GM20431 (cell line): ENCODE data around the gene MCTP1.
"Not testable (repeated sequence)": the region's sequence is repeated elsewhere in the genome, so short reads cannot be mapped to it uniquely, and the experiment has no call there.

ENCODE experiments used
- in situ Hi-C: fragments of 300-500 bp; cut with MseI, MboI; formaldehyde crosslinking; loops from one replicate; pipeline ENCODE4 v1.15.0; 2020; ENCODE audit warnings: low sequenced_read_pairs; ENCODE audit not compliant: unreplicated experiment

The MCTP1 gene

DNA sequence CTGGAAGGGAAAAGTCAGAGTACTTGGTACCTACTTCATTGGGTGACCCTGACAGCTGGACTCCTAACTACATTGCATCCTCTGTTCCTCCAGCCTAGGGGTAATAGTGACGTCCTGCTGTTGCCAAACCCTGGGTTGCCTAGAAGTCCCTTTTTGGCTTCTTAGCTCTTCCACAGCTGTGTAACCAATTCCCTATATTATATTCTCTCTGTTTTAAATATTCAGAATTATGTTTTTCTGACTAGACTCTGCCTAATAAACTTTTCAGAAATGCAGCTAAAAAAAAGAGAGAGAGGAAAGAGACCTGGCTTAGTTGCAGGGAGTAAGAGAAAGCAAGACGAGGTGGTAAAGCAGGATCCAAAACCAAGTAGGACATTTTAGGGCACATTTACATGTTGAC, 28.4 kb downstream of the MCTP1 start:
- in situ Hi-C loops = loop anchor here (10.0 kb wide), 1 partner anchor 292 kb away; no protein-coding TSS in a partner anchor

DNA sequence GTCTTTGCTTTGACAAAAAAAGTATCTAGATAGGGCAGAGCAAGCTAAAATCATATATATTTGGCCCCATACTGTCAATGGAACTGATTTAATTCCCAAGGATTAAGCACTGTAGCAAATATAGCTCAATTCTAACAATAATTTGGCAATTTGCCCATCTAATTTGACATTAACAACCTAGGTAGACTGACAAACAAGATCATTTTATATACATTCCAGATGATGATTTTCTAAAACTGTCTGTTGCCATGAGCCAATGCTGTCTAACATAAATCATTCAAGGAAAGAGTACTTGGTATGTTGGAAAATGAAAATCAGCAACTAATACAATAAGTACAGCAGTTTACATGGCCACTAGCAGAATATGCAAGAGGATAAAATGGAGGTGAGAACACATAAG, 32.1 kb downstream of the MCTP1 start:
- in situ Hi-C loops = loop anchor here (10.0 kb wide), 1 partner anchor 288 kb away; no protein-coding TSS in a partner anchor

DNA sequence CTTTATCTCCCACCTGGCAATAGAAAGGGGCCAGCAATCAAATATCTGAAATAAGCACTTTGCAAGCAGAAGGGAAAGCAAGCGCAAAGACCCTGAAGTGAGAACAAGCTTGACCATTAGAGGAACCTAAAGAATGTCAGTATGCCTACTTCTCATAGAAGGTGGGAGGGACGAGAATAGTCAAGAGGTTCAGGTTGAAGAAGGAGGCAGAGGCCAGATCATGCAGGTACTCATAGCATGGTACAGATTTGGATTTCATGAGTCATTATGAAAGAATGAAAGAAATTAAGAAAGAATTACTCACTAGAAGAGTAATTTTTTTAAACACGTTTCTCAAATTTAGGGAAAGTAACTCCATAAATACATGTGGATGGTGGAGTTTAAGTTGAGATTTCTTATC, 33.7 kb downstream of the MCTP1 start:
- in situ Hi-C loops = loop anchor here (10.0 kb wide), 1 partner anchor 286 kb away; no protein-coding TSS in a partner anchor

DNA sequence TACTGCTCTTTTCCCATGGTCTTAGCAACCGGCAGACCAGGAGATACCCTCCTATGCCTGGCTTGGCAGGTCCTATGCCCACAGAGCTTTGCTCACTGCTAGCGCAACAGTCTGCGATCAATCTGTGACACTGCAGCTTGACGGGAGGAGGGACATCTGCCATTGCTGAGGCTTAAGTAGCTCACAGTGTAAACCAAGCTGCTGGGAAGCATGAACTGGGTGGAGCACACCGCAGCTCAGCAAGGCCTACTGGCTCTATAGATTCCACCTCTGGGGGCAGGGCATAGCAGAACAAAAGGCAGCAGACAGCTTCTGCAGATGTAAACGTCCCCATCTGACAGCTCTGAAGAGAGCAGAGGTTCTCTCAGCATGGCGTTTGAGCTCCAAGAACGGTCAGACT, 40.4 kb downstream of the MCTP1 start:
- in situ Hi-C loops = no loop called here

DNA sequence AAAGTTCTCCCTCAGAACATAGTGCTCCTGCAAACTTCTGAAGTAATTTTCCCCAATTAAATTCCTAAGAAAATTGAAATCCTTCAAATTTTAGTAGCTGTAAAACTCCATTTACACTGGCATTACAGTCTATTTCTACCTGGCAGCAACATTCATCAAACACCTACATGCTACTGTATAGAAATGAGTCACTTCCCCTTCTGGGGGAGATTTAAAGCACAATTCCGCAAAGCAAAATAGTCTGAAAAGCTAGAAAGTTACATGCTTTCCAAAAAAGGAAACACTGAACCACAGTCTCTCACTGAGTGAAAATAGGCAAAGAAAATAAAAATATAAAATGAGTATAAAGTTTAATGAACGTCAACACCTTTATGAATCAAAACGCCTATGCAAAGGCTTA, 43.3 kb downstream of the MCTP1 start:
- in situ Hi-C loops = no loop called here

DNA sequence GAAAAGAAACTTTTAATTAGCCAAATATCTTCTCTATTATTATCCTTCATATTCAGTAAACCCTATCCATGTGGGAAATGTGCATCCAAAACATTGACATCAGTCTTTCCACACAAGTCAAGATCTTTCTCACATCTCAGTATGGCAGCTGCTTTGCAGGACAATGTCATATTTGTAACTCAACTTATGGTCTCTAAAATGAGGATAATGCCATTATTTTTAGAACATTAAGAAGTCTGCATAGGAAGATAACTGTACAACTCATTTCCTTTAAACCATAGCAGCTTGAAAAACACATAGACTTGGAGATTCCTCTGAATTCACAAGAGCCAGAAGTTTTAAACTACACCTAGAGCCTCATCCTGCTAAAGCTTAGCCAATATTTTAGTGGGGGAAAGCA, 43.7 kb downstream of the MCTP1 start:
- in situ Hi-C loops = no loop called here

DNA sequence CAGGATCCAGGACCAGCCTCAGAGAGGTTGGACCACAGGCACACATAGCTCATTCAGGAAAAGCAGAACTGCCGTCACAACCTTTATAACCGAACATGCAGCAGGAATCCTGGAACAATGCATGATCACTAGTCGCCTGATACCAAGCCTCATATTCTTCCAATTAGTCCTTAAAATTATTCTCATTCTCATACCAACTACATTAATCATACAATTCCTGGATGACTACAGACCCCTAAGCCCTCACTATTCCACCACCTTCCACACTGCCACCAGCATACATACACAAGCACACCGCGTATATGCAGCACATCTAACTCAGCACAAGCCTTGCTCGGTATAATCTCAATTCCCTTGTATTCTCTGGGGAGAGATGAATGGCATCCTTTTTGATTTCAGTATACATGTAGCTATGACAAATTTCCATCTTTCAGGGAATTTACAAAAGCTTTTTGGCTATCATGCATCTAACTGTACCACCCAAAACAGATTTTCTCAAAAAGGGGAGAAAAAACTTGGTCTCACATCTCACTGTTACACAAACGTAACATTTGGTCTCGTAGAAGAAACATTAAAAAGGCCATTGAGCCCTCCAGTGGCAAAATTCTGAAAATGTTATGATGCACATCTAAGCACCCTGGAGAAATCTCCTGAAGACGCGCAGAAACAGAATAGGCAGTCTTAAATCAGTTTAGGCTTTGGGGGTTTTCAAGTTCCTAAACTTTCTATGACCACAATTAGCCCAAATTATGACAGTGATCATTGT, 46.2 kb downstream of the MCTP1 start:
- in situ Hi-C loops = no loop called here

DNA sequence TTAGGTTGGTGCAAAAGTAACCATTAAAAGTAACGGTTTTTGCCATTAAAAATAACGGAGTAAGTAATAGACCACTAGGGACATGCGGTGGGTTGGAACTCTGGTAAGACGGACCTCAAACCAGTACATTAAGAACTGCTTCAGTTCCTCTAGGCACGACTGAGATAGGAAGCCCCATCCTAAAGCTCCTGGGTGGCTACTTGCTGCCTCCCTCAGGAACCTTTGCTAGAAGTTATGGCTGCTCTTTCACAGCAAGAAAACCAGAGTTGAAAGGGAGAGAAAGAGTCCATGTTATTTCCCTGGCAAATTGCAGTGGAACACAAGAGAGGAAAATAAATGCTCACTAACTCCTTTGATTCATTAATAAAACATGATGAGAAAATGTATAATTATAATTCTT, 47.6 kb downstream of the MCTP1 start:
- in situ Hi-C loops = no loop called here

DNA sequence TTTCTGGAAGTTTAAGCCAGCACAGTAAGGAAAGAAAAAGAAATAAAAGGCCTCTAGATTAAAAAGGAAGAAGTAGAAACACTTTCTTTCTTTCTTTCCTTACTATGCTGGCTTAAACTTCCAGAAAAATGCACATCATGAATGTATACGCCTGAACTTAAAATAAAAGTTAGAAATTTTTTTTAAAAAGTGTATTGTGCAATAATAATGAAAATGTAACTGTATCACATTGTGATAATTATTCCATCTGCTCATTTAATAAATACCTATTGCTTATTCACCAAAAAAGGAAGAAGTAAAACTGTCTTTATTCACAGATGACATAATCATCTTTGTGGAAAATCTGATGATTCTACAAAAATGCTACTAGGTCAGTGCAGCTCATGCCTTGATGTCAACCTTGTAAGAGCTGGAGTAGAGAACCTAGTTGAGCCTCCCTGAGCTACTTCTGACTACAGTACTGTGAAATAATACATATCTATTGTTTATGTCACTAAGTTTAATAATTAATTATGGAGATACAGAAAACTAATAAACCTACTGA, 49.4 kb downstream of the MCTP1 start:
- in situ Hi-C loops = no loop called here

DNA sequence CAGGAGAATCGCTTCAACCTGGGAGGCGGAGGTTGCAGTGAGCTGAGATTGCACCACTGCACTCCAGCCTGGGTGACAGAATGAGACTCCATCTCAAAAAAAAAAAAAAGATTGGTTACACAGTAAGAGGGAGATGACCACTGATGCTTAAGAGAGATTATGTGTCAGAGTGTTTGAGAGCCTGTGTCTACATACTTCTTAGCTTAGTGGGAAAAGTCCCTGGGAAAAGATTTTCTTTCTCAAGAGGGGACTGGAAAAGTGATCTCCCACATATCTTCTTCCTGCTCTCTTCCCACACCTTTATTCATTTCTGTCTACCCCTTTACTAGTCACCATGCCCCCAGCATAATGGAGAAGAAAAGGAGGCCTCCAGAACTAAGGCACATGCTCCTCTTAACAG, 55.2 kb downstream of the MCTP1 start:
- in situ Hi-C loops = no loop called here

DNA sequence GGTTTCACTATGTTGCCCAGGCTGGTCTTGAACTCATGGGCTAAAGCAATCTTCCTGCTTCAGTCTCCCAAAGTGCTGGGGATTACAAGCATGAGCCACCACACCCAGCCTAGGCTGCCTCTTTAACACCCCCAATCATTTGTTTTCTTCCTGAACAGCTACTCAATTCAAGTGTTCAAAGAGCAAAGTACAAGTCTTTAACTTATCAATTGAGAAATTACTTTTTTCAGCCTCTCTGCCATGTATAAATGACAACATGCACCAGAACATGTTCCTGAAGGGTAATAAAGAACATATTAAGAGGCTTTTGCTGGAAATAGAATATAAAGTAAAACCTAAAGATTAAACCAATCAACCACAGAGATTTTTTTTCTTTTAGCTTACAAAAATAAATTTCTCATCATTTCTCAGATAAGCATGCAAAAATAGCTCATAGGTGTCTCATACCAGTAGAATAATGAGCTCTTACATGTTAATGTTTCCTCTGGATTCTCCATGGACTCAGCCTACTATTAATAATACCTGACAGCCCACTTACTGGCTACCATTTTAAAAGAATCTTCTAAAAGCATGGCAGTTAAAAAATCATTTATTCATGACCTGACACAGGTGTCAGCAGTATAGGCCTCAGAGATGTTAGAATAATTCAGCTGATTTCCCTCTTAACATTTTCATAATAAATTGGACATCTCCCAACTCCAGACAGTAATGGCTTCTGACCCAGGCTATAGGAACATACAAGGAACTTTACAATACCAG, 60.0 kb downstream of the MCTP1 start:
- in situ Hi-C loops = no loop called here

DNA sequence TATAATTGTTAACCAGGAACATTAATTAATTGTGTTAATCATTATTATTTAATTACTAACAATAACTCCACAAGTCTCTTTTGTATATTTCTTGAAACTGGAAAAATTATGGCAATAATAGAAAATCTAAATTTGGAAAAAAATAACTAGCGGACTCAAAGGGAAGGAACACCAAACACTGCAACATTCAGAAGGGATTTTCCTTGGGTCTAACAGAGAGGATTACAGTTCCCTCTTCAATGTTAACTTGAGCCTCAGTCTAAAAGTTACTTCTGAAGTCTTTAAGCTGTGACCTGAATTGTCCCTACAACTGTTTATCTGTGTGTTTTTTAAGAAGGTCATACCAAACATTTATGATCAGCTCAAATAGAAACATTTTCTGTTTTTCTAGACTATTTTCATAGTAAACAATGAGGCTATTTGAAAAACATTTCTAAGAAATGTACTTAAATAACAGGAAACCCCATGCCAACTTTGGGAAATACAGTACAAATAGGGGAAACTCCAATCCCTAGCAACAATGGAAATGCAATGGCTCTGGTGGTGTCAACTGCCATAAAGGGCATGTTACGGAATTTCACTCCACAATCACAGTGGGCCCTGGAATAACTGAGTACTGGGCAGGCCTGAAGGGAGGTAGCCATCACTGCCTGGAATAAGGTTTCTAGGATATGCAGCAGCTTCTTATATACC, 61.2 kb downstream of the MCTP1 start:
- in situ Hi-C loops = no loop called here

DNA sequence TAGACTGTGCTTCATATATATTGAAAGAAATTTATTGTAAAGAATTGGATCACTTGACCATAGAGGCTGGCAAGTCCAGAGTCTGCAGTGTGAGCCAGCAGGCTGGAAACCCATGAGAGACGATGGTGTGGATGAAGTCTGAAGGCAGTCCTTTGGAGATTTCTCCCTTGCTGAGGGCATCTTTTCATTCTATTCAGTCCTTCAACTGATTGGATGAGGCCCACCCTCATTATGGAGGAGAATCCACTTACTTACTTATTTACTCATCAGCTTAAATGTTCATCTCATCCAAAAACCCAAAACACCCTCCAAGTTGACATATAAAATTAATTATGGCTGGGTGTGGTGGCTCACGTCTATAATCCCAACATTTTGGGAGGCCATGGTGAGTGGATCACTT, 62.1 kb downstream of the MCTP1 start:
- in situ Hi-C loops = no loop called here

DNA sequence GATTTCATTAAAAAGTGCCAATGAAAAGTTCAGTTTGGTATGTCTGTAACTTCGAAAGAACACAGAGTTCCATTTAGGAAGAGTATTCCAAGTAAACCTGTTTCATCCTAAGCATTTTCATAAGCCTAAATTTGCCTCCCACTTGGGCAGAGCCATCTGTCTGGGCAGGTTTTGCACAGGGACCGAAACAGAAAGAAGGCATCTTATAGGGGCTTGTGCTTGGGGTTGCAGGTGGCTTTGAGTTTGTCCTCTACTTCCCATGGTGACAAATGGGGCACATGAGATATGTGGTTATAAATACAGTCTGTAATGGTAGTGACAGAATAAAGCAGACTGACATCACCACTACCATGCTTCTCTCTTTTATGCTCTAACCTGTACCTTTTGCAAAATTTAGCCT, 63.7 kb downstream of the MCTP1 start:
- in situ Hi-C loops = no loop called here

DNA sequence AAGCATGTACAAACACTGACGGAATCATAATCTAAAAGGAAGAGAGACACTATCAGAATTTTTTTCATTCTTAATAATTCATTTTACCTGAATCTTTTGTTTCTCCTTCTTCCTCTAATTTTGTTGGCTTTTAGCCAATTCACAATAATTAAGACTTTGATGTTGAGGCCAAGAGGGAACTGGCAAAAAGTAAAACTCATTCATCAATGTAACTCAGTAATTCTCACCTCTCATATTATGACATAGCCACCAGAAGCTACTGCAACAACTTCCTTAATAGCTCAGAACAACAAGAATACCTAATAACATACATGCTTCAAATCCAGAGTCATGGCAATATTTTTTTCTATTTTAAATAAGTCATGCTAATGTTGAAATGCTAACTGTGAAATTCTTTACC, 64.5 kb downstream of the MCTP1 start:
- in situ Hi-C loops = no loop called here

DNA sequence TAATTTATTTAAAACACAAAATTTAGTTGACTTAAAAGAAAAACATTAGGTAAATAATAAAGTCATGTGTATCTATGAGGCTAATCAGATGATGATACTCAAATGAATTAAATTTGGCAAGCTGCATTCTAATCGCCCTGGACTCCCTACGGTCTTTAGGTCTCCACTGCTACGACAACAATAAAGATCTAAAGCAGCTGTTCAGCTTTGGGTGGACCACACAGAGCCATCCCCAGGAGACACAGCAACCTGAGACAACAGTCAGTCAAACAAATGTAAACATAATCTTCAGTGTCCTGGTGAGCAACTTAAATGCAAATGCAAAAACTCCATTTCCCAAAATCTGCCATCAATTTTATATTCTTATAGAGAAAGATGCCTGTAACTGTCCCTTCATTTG, 65.5 kb downstream of the MCTP1 start:
- in situ Hi-C loops = no loop called here

DNA sequence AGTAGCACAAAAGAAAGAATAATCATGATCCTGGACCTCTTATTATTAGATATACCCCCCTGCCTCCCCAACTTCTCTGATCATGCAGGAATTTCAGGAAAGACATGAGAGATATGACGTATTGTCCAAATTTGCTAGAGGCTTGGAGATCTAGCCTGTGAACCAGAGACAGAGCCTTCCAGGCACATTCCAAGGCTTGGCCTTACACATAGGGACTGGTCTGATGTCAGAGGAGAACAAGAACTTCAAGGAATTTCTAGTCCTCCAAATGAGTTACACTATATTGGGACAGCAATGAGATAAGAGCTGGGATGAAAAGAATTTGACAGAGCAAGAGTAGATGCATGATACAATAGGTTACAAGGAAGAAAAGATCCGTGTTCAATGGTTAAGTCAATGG, 67.0 kb downstream of the MCTP1 start:
- in situ Hi-C loops = no loop called here

DNA sequence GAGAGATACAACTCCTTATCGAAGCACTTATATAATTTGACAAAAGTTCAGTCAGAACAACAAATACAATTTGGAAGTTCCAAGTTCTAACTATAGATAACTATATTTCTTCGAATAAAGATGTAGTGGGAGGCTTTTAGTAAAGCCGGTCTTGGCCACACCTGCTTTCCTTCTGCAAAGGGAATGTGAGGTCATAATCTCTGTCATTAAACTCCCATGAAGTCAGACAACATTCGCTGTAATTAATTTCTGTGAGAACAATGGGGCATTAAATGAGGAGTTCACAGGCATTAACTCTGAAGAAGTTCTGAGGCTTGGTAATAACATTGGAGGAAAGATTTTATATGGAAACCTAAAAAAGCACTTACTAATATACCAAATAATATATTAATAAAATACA, 67.5 kb downstream of the MCTP1 start:
- in situ Hi-C loops = no loop called here

DNA sequence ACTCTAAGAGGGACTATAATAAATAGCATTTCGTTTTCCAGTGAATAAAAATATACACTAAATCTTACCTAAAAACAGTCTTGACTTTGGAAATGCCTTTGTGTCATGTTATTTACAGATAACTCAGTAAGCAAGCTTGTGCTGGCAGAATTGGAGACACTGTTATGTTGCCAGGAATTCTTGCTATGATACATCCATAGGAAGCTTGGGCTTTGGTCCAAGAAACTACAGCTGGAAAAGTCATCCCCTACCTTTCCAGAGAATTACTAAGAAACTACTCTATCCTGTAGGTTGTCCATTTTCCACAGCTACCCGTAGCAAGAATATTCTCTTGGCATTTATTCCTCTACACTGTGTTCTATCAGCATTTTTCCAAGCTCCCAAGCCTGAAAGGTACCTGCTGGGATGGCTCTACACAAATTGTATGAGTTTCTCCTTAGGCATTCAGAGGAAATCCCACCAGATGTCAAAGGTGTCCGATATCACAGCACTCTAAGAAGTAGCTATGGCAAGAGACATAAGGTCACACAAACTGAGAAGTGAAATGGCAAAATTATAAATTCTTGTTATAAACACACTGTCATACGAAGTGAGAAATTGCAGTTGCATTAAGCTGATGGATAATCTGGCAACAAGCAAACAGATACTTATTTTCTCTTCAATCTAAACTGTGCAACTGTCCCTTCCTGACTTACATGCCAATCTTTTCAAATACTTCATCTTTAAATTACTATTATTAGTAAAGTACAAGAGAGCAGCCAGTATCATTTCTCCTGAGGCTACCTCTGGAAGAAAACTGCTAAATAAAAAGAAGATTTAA, 68.5 kb downstream of the MCTP1 start:
- in situ Hi-C loops = no loop called here

DNA sequence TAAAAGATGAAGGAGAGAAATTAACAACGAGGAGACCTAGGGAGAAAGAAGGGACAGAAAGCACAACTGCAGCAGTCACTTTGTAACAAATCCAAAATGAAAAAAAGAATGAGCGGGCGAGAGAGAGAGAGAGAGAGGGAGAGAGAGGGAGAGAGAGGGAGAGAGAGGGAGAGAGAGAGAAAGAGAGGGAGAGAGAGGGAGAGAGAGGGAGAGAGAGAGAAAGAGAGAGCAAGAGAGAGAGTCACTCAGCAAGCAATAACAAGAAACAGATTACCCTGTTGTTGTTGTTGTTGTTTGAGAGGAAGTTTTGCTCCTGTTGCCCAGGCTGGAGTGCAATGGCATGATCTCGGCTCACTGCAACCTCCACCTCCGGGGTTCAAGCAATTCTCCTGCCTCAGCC, 77.1 kb downstream of the MCTP1 start:
- in situ Hi-C loops = not testable (repeated sequence)
